GM23248 (cell line): ENCODE data around the gene ENTHD1. TPM values are rescaled to one million over a fixed set of nuclear protein-coding genes. Genes with fewer than 3 reads are reported as not detected.

ENCODE experiments used
- DNase-seq: peaks from one replicate; pipeline ENCODE4 v3.0.0-alpha.2; 2015
- H2AFZ ChIP-seq: fragments of 200-600 bp; sonication (generic); 2 replicates; pipeline ENCODE4 v1.6.1; 2016; ENCODE audit warnings: antibody characterized with exemption
- H3F3A ChIP-seq: fragments of 200-600 bp; sonication (generic); 2 replicates; pipeline ENCODE4 v1.6.1; 2016; ENCODE audit warnings: mild to moderate bottlenecking, antibody characterized with exemption, mixed run types; ENCODE audit not compliant: insufficient read depth
- H3K27ac ChIP-seq: fragments of 200-600 bp; sonication (generic); 2 replicates; pipeline ENCODE4 v1.5.1; 2016; ENCODE audit warnings: mild to moderate bottlenecking
- H3K27me3 ChIP-seq: fragments of 200-600 bp; sonication (generic); replicated peaks from 2 replicates; pipeline ENCODE4 v1.6.1; 2016; ENCODE audit warnings: mild to moderate bottlenecking; ENCODE audit not compliant: insufficient read depth
- H3K36me3 ChIP-seq: fragments of 200-600 bp; sonication (generic); 2 replicates; pipeline ENCODE4 v1.6.1; 2016; ENCODE audit warnings: low read depth, mild to moderate bottlenecking
- H3K4me1 ChIP-seq: fragments of 200-600 bp; sonication (generic); 2 replicates; pipeline ENCODE4 v1.6.1; 2016; ENCODE audit warnings: mild to moderate bottlenecking; ENCODE audit not compliant: insufficient read depth
- H3K4me2 ChIP-seq: fragments of 200-600 bp; sonication (generic); one replicate; pipeline ENCODE4 v1.6.1; 2016; ENCODE audit warnings: mild to moderate bottlenecking; ENCODE audit not compliant: unreplicated experiment
- H3K4me3 ChIP-seq: fragments of 200-600 bp; sonication (generic); 2 replicates; pipeline ENCODE4 v1.5.1; 2016; ENCODE audit warnings: mild to moderate bottlenecking
- H3K79me2 ChIP-seq: fragments of 200-600 bp; sonication (generic); 2 replicates; pipeline ENCODE4 v1.6.1; 2016; ENCODE audit warnings: mild to moderate bottlenecking; ENCODE audit not compliant: insufficient read depth
- H3K9ac ChIP-seq: fragments of 200-600 bp; sonication (generic); 2 replicates; pipeline ENCODE4 v1.6.1; 2016; ENCODE audit warnings: mild to moderate bottlenecking
- H3K9me2 ChIP-seq: fragments of 200-600 bp; sonication (generic); 2 replicates; pipeline ENCODE4 v1.6.1; 2016; ENCODE audit warnings: mixed run types, mild to moderate bottlenecking, moderate library complexity; ENCODE audit not compliant: insufficient read depth
- H3K9me3 ChIP-seq: fragments of 200-600 bp; sonication (generic); one replicate; pipeline ENCODE4 v1.6.1; 2017; ENCODE audit warnings: low read depth
- H4K20me1 ChIP-seq: fragments of 200-600 bp; sonication (generic); 2 replicates; pipeline ENCODE4 v1.6.0; 2016; ENCODE audit not compliant: insufficient read depth
- EZH2 ChIP-seq: fragments of 200-600 bp; sonication (generic); IDR thresholded peaks from 2 replicates; pipeline ENCODE4 v1.6.1; 2018; ENCODE audit warnings: antibody characterized with exemption, mild to moderate bottlenecking; ENCODE audit not compliant: insufficient read depth, poor library complexity, severe bottlenecking
- EZH2phosphoT487 ChIP-seq: fragments of 200-600 bp; sonication (generic); IDR thresholded peaks from 2 replicates; pipeline ENCODE4 v1.6.1; 2018; ENCODE audit warnings: antibody characterized with exemption, moderate library complexity, mild to moderate bottlenecking, low read depth; ENCODE audit not compliant: insufficient read depth
- WGBS, 2 experiments: methylation state at CpG; one replicate each; pipeline ENCODE4 v1.1.6; 2015 to 2017; ENCODE audit warnings: low lambda C conversion rate in 2 of 2, low coverage in 1 of 2; ENCODE audit errors: missing lambda C conversion rate in 2 of 2; 5-methylcytosine and 5-hydroxymethylcytosine counted together
- in situ Hi-C: fragments of 300-500 bp; cut with MboI; formaldehyde crosslinking; loops from 2 replicates; pipeline ENCODE4 v1.15.0; 2020
- polyA plus RNA-seq: library from polyadenylated mRNA; unstranded; fragments of >200 nt; fragmentation: Nextera tagmentation; extraction: Ambion mirVana; gene quantifications from 2 replicates; pipeline ENCODE4 v1.2.1, GENCODE V29; 2016
- total RNA-seq: library from RNA; depleted of rRNA; stranded (reverse); fragments of >200 nt; shearing (Covaris generic); gene quantifications from 2 replicates; pipeline ENCODE4 v1.2.3, GENCODE V29; 2014

The ENTHD1 gene
- total and polyA plus RNA-seq, 2 experiments from 2014 or later: not detected

DNA sequence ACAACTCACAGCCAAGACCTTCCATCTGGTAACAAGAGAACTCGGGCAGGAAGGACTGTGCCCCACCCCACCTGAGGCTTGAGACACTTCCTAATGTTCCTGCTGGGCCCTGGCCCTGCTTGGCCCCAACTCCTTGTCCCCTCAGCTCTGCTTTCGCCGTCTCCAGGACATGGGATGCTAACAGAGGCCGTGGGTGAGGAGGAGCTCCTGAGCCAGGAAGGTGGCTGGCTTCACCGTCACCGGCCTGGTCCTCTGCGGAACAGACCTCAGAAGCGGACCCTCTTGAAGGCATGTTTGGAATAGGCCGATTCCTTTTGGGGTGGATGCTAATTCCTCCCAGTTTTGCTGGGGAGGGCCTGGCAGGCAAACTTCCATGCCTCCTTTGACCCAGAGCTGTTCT, 168.7 kb downstream of the ENTHD1 start:
- peaks cover 31% of the 10 kb centered on the region; the same call in 1 of the 2 replicates for H3K27me3 ChIP-seq
- H3F3A ChIP-seq: no peaks in the 10 kb centered on the region
- no peak for DNase-seq
- no peak overlapping the region for H3K4me2 ChIP-seq
- TF ChIP-seq EZH2phosphoT487: no peak
- TF ChIP-seq EZH2: no peak
- no peaks in the 10 kb centered on the region for H3K9me2 ChIP-seq
- H3K36me3 ChIP-seq: no peaks in the 10 kb centered on the region
- H3K9me3 ChIP-seq: no peaks in the 10 kb centered on the region
- no peak overlapping the region for H3K27ac ChIP-seq
- WGBS, 2 experiments: 59 to 66% methylated on average over 9 of the region's 9 CpGs
- no peak overlapping the region for H3K9ac ChIP-seq
- no peaks in the 10 kb centered on the region for H3K79me2 ChIP-seq
- no peaks in the 10 kb centered on the region for H4K20me1 ChIP-seq
- in situ Hi-C loops: no loop called here
- H2AFZ ChIP-seq: no peak overlapping the region
- no peaks in the 10 kb centered on the region for H3K4me1 ChIP-seq
- no peak overlapping the region for H3K4me3 ChIP-seq

DNA sequence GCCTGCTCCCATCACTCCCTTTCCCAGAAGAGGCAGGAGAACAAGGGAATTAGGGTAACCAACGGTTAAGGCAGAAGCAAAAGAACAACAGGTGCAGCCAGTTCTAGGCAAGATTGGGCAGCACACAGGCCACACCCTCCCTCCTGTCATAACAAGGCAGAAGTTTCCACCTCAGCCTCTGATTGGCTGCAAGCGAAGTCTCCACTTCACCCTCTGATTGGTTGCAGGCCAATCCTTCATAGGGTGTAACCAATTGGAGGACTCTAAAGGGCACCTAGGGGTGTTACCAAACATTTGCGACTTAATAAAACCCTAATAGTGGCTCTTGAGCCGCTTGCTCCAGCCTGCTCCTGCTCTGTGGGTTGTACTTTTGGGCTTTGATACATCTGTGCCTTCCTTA, 169.2 kb downstream of the ENTHD1 start:
- Histone ChIP-seq H3K27ac (no peak overlapping the region), H3F3A (no peaks in the 10 kb centered on the region), H4K20me1 (no peaks in the 10 kb centered on the region), H3K4me3 (no peak overlapping the region), H3K4me1 (no peaks in the 10 kb centered on the region), H3K79me2 (no peaks in the 10 kb centered on the region), H2AFZ (no peak overlapping the region), H3K27me3 (peaks cover 32% of the 10 kb centered on the region; the same call in 1 of the 2 replicates), H3K9me3 (no peaks in the 10 kb centered on the region), H3K4me2 (no peak overlapping the region), H3K9me2 (no peaks in the 10 kb centered on the region), H3K36me3 (no peaks in the 10 kb centered on the region), H3K9ac (no peak overlapping the region)
- no peak for DNase-seq
- TF ChIP-seq EZH2 (no peak), EZH2phosphoT487 (no peak)
- in situ Hi-C loops: no loop called here
- 68% methylated on average over 4 of the region's 4 CpGs for WGBS, 2 experiments

DNA sequence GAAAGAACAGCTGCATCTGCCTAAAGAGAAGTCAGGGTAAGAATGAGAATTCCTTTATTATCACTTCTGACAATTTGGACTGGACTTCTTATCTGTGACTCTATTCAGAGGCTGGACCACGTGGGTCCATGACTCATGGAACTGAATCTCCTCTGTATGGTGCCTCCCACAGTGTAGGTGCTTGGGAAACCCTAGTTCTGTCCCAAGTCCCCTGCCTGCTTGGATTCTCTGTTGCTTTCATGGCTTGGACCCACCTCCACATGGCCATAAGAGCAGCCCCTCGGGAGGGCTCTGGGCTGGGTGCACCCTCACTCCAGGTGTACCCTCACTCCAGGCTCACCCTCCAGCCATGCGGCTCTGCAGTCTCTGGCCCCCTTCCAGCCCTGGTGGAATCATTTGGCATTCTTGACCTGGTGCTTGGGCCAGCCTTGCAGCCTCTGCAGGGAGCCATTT, 169.6 kb downstream of the ENTHD1 start:
- Histone ChIP-seq H2AFZ (no peak overlapping the region), H3K9me3 (no peaks in the 10 kb centered on the region), H3K9me2 (no peaks in the 10 kb centered on the region), H3F3A (no peaks in the 10 kb centered on the region), H3K4me2 (no peak overlapping the region), H3K27ac (no peak overlapping the region), H3K4me3 (no peak overlapping the region), H3K9ac (no peak overlapping the region), H4K20me1 (no peaks in the 10 kb centered on the region), H3K79me2 (no peaks in the 10 kb centered on the region), H3K4me1 (no peaks in the 10 kb centered on the region), H3K27me3 (peaks cover 32% of the 10 kb centered on the region; the same call in 1 of the 2 replicates), H3K36me3 (no peaks in the 10 kb centered on the region)
- in situ Hi-C loops: no loop called here
- WGBS, 2 experiments: 17 to 21% methylated on average over 3 of the region's 3 CpGs
- TF ChIP-seq EZH2phosphoT487: no peak
- TF ChIP-seq EZH2: no peak
- peak; percentile 30 for DNase-seq

DNA sequence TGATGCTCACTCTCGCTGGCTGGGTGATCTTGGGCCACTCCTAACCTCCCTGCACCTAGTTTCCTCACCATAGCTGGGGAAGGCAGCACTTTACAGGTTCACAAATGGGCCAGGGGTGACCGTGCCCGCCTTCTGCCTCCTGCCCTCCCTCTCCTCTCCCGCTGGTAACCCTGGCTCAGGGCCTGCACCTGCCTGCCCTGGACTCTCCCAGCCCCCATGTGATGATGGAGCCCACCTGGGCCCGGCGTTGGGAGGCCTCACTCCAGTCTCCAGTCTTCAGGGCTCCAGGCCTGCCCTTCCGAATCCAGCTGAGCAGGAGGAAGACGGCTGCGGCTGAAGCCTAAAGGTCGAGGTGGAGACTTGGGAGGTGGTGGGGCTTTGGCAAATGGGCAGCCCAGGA, 170.1 kb downstream of the ENTHD1 start:
- Histone ChIP-seq H3K27ac (no peak overlapping the region), H3K79me2 (no peaks in the 10 kb centered on the region), H3K4me3 (no peak overlapping the region), H3K9ac (no peak overlapping the region), H3K9me3 (no peaks in the 10 kb centered on the region), H3K4me2 (no peak overlapping the region), H2AFZ (no peak overlapping the region), H3F3A (no peaks in the 10 kb centered on the region), H3K4me1 (no peaks in the 10 kb centered on the region), H3K27me3 (peaks cover 32% of the 10 kb centered on the region; the same call in 1 of the 2 replicates), H4K20me1 (no peaks in the 10 kb centered on the region), H3K9me2 (no peaks in the 10 kb centered on the region), H3K36me3 (no peaks in the 10 kb centered on the region)
- DNase-seq: no peak
- TF ChIP-seq EZH2phosphoT487: no peak
- TF ChIP-seq EZH2: no peak
- in situ Hi-C loops: no loop called here
- 56 to 59% methylated on average over 10 of the region's 10 CpGs for WGBS, 2 experiments

DNA sequence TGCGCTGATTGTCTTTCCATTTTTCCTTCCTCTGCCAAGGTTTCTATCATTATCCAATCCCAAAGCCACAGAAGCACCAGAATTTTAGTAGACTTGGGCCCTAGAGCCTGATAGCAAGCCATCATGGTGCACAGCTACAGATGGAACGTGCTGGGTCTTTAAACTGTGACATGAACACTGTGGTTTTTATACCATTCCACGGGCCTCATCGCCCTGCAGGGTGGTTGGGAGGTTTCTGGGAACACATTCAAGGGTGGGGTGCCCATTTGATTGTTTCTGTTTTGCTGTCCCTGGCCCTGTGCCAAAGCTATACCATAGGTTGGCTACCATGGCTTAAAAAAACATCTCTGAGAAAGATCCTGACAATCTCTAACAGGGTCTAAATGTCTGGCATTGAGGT, 171.1 kb downstream of the ENTHD1 start:
- H3K4me1 ChIP-seq: no peaks in the 10 kb centered on the region
- no peak overlapping the region for H2AFZ ChIP-seq
- no peaks in the 10 kb centered on the region for H3K9me2 ChIP-seq
- no peak overlapping the region for H3K4me3 ChIP-seq
- H3K9me3 ChIP-seq: no peaks in the 10 kb centered on the region
- H3K79me2 ChIP-seq: no peaks in the 10 kb centered on the region
- no peak overlapping the region for H3K9ac ChIP-seq
- H4K20me1 ChIP-seq: no peaks in the 10 kb centered on the region
- WGBS, 2 experiments: 36 to 38% methylated on average over 4 of the region's 4 CpGs
- no peak overlapping the region for H3K4me2 ChIP-seq
- H3K27ac ChIP-seq: no peak overlapping the region
- peaks cover 32% of the 10 kb centered on the region; the same call in 1 of the 2 replicates for H3K27me3 ChIP-seq
- H3K36me3 ChIP-seq: no peaks in the 10 kb centered on the region
- no peaks in the 10 kb centered on the region for H3F3A ChIP-seq
- TF ChIP-seq EZH2: no peak
- TF ChIP-seq EZH2phosphoT487: no peak
- in situ Hi-C loops: no loop called here
- DNase-seq: no peak
